ENCODE data around the gene MBNL3. TPM values are rescaled to one million over a fixed set of nuclear protein-coding genes. Genes with fewer than 3 reads are reported as not detected.

The MBNL3 gene
- total RNA-seq, 1 experiment from 2014 or later: 4.0 TPM

GRCh38 chrX:132389480-132389879 is 99.4 kb downstream of the MBNL3 start (continued):
- no peak for TF ChIP-seq FOXK1 (CRISPR knock-in tag; IDR thresholded peaks at IDR 0.05)

- POLR2A ChIA-PET: no interaction called here
- Mint-ChIP-seq H3K27ac (no peak overlapping the region), H3K4me1 (no peaks in the 10 kb centered on the region)
These were observed 100.5 kb downstream of the MBNL3 start for GRCh38 chrX:132388371-132388770.

More at GRCh38 chrX:132388371-132388770, 100.5 kb downstream of the MBNL3 start:
- Mint-ChIP-seq H3K27me3 (ENCODE audit: low read depth) (no peaks in the 10 kb centered on the region), H3K4me3 (no peak overlapping the region), H3K9me3 (no peaks in the 10 kb centered on the region), H3K36me3 (no peaks in the 10 kb centered on the region)
- DNase-seq (ENCODE audit: low spot score) (no peak), ATAC-seq (no peak)
- TF ChIP-seq SMAD3 (CRISPR knock-in tag; IDR thresholded peaks at IDR 0.05; ENCODE audit: borderline replicate concordance) (no peak), HMGA2 (CRISPR knock-in tag; IDR thresholded peaks at IDR 0.05) (no peak), NR2C2 (CRISPR knock-in tag; IDR thresholded peaks at IDR 0.05) (no peak), GRHL2 (CRISPR knock-in tag; IDR thresholded peaks at IDR 0.05; ENCODE audit: insufficient replicate concordance, severe bottlenecking) (no peak), SP1 (CRISPR knock-in tag; conservative IDR thresholded peaks at IDR 0.05) (no peak), E2F1 (CRISPR knock-in tag; IDR thresholded peaks at IDR 0.05) (no peak), ETV6 (CRISPR knock-in tag; IDR thresholded peaks at IDR 0.05) (no peak), CBFB (CRISPR knock-in tag; IDR thresholded peaks at IDR 0.05; ENCODE audit: low read depth) (no peak), USF1 (CRISPR knock-in tag; IDR thresholded peaks at IDR 0.05) (no peak), CREM (CRISPR knock-in tag; IDR thresholded peaks at IDR 0.05) (no peak), GTF2I (CRISPR knock-in tag; conservative IDR thresholded peaks at IDR 0.05) (no peak), ELF4 (CRISPR knock-in tag; IDR thresholded peaks at IDR 0.05; ENCODE audit: low read depth) (no peak), ZNF281 (CRISPR knock-in tag; IDR thresholded peaks at IDR 0.05) (no peak), FOXP1 (CRISPR knock-in tag; IDR thresholded peaks at IDR 0.05; ENCODE audit: borderline replicate concordance) (no peak), NFYB (CRISPR knock-in tag; conservative IDR thresholded peaks at IDR 0.05; ENCODE audit: low read depth) (no peak), MAX (CRISPR knock-in tag; IDR thresholded peaks at IDR 0.05) (no peak), OVOL2 (CRISPR knock-in tag; IDR thresholded peaks at IDR 0.05; ENCODE audit: borderline replicate concordance) (no peak), ATF2 (CRISPR knock-in tag; IDR thresholded peaks at IDR 0.05; ENCODE audit: borderline replicate concordance, low read depth) (no peak), TEAD1 (CRISPR knock-in tag; IDR thresholded peaks at IDR 0.05) (no peak), CTCF (IDR thresholded peaks at IDR 0.05) (no peak)
- CTCF ChIA-PET: interaction anchor here (0.6 to 1.2 kb wide), 2 partner anchors 25 to 433 kb away, joined by 3 to 4 read pairs; no protein-coding TSS in a partner anchor
